Measurements from ENCODE around the gene GLE1.
A peak's percentile ranks its signal among the peaks of the same experiment; 100 is the strongest.

Gene GLE1, protein sequence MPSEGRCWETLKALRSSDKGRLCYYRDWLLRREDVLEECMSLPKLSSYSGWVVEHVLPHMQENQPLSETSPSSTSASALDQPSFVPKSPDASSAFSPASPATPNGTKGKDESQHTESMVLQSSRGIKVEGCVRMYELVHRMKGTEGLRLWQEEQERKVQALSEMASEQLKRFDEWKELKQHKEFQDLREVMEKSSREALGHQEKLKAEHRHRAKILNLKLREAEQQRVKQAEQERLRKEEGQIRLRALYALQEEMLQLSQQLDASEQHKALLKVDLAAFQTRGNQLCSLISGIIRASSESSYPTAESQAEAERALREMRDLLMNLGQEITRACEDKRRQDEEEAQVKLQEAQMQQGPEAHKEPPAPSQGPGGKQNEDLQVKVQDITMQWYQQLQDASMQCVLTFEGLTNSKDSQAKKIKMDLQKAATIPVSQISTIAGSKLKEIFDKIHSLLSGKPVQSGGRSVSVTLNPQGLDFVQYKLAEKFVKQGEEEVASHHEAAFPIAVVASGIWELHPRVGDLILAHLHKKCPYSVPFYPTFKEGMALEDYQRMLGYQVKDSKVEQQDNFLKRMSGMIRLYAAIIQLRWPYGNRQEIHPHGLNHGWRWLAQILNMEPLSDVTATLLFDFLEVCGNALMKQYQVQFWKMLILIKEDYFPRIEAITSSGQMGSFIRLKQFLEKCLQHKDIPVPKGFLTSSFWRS
- total RNA-seq: 70.7 to 76.3 reads per million in 2 experiments

DNA sequence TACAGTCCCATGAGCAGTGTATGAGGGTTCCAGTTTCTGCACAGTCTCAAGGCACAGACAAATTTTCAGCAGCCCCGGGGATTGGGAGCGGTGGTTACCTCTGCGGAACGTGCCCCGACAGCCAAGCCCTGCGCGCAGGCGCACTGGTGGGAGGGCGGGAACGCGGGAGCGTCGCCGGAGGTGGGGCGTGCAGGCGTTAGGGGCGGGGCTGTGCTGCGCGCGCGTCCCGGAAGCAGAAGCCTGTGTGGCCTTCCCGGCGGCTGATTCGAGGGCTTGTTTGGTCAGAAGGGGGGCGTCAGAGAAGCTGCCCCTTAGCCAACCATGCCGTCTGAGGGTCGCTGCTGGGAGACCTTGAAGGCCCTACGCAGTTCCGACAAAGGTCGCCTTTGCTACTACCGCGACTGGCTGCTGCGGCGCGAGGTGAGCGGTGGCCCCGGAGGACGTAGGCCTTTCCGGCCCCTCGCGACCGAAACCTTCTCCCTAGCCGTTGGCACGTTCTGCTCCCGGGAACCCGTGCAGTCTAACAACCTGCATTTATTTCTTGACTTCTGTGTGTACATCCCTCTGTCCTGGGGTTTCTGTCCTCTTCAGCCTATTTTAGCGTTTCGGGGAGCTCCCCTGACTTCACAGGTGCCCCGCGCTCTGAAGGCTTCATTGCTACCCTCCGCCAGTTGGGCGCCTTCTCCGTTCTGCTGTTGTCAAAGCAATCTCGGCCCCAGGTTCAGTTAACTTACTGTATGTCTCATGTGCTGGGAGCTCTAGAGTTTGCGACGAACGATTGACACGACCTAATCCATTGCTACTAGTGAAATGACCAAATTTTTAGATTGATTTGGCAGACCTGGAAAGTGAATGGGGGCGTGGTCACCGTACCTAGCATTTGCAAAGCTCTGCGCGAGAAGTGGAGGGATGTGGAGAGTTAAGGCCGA is at the start of gene GLE1:
TSS of gene GLE1 (plus strand) at position 235 of the 929 bp plus-strand sequence. CDS start at position 322, 87 bp downstream.
- DNase-seq (ENCODE audit: low read depth): peak; percentile 96

DNA sequence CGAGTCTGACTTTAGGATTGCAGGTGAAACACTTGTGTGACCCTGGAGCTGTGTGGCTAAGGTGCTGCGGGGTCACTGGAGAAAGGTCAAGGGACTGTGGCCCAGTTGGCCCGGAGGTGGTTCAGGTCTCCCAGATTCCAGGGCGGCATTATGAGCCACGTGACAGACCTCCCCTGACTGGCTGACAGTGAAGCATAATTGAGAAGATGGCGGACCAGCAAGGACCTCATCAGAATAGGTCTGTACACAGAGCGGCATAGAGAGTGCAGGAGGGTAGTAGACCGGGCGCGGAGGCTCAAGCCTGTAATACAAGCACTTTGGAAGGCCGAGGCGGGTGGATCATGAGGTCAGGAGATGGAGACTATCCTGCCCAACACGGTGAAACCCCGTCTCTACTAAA is 49.5 kb upstream of the GLE1 start:
- no peak for DNase-seq (ENCODE audit: low read depth)

DNA sequence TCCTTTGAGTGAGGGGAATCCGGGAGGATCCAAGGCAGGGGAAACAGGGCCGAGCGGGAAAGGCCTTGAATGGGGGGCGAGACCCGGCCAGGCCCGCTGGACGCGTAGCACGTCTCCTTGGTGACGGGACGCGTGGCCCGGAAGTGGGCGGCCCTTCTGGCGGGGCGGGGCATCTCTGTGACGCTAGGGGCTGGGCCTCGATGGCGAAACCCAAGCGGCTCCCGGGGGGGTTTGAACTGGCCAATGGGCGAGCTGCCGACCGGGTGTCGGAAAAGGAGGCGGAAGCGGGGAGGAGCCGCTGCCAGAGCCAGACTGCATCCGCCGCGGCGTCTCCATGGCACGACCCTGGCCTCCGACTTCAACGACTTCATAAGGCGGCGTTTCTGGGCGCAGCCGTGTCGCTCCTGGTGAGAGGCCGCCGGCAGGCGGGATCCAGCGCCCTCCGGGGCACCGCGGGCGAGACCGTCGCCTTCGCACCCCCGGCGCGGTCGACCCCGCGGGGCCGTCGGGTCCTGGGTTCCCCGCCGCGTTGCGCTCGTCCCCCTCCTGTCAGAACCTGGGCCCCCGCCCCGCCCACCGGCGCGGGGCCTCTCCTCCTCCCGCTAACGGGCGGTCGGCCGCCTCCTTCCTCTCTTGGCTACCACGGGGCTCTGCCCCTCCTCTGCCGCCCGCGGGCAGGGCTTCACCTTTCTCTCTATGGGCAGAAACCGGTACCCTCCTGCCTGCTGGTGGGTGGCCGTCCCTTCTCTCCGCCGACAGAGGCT is 48.5 kb upstream of the GLE1 start, which contains the start of gene ODF2:
TSS of gene ODF2 (plus strand) at position 158 of the 764 bp plus-strand sequence. CDS start at position 244, 86 bp downstream.
- peak; percentile 99 for DNase-seq (ENCODE audit: low read depth)

DNA sequence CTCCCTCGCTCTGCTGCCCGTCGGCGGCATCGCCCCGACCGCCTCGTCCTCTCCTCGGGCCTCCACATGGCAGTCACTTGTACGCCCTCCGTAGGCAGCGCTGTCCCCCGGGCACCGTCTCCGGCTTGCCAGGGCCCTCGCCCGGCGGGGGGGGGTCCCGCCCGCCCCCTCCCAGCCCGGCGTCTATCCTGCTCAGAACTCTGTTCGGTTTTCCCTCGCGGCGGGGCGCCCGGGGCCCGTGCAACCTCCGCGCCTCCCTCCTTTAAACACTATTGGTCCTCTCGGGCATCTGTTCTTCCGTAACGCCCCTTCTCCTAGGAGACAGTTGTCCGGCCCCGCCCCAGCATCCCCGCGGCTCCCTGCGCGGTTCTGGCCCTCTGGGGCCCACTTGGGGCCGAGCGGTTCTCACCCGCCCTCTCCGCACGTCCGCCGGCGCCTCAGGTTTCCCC is 47.9 kb upstream of the GLE1 start:
- DNase-seq (ENCODE audit: low read depth): peak; percentile 52

DNA sequence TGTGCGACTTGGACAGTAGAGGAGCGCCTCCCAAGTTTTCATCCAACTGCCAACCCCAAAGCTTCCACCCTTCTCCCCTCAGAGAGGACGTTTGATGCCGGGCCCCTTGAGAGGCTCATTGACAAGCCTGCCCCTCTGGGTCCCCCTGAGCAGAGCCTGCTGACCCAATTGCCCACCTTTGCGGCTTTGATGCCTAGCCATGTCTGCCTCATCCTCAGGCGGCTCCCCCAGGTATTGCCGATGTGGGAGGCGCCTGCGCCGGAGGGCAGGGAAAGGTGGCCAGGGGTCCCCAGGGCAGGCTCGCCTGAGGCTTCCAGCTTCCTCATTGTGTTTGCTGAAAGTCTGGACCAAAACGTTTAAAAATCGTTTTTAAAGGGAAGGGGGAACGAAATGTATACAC is 47.3 kb upstream of the GLE1 start:
- DNase-seq (ENCODE audit: low read depth): no peak

DNA sequence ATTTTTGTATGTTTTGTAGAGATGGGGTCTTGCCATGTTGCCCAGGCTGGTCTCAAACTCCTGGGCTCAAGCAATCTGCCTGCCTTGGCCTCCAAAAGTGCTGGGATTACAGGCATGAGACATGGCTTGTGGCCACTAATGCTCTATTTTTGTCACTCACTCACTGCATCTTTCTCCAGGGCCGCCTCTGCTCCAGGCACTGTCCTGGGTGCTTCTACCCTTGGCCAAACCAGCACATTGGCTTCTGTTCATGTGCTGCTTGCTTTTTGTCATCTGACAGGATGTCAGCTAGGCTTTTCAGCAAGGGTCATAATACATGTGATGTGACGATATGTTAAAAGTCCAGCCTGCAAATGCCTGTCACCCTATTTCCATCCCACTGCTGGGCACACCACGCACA is 45.5 kb upstream of the GLE1 start:
- no peak for DNase-seq (ENCODE audit: low read depth)

DNA sequence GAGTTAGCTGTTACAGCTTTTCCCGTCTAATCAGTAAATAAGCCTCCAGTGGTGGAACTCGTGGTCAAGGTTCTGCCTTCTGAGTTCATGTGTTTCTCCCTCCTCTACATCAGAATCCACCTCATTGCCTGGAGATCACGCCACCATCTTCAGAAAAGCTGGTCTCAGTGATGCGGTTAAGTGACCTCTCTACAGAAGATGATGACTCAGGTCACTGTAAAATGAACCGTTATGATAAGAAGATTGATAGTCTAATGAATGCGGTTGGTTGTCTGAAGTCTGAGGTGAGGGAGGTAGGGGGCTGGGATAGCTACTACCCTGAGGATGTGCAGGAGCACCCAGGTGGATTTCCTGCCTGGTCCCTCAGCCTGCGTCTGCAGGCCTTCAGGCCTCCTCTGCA is 35.4 kb upstream of the GLE1 start:
- DNase-seq (ENCODE audit: low read depth): no peak

DNA sequence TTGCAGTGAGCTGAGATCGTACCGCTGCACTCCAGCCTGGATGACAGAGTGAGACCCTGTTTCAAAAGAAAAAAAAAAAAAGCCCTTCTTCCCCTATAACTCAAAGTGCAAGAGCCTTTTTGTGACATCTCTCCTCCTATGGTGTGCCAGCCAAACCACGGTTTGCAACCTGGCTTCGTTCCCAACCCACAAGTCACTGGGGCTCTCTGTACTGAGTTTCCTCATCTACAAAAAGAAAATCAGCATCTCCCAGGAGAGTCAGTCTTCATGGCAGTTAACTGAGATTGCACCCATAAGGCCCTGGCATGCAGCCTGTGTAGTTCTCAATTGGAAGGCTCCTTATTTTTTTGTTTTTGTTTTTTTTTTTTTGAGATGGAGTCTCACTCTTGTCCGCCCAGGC is 34.0 kb upstream of the GLE1 start:
- DNase-seq (ENCODE audit: low read depth): no peak

DNA sequence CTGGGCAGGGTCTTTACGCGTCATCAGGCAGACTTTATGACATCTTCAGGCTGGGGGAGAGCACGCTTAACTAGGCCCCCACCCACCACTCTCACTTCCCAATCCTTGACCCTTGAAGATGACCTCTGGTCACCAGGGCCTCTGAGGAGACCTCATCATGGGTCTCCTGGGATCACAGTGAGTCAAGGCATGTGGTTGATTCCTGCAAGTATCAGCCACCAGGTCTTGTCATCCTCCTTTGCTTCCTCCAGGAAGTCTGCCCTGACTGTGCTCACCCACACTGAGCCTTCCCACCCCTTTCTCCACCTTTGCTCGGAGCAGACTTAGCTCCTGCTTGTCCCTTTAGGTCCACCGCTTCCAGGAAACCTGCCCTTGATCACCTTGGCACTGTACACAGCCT is 31.4 kb upstream of the GLE1 start:
- DNase-seq (ENCODE audit: low read depth): no peak

DNA sequence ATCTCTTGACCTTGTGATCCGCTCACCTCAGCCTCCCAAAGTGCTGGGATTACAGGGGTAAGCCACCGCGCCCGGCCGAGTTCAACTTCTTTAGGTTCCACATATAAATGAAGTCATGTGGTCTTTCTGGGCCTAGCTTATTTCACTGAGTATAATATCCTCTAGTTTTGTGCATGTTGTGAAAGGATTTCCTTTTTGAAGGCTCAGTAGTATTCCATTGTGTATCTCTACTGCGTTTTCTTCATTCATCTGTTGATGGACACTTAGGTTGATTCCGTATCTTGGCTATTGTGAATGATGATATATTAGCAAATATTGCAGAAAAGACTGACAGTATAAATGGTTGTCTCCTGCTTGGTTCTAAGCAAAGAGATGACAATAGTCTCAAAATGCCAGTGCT is 28.7 kb upstream of the GLE1 start:
- DNase-seq (ENCODE audit: low read depth): no peak

DNA sequence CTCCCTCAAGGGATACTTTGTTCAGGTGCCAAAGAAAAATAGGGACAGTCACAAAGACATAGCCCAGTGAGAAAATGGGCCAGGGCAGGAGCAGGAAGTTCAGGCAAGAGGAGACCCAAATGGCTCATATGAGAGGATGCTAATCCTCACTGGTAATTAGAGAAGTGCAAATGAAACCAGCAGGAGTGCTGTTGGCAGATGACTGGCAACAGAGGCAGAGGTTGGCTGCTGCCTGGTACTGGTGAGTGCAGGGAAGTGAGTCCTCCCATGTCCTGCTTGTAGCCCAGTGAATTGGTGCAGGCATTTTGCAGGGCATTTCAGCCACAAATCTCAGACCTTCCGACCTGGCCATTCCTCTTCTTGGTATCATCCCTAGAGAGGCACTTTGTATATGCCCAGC is 25.3 kb upstream of the GLE1 start:
- no peak for DNase-seq (ENCODE audit: low read depth)

DNA sequence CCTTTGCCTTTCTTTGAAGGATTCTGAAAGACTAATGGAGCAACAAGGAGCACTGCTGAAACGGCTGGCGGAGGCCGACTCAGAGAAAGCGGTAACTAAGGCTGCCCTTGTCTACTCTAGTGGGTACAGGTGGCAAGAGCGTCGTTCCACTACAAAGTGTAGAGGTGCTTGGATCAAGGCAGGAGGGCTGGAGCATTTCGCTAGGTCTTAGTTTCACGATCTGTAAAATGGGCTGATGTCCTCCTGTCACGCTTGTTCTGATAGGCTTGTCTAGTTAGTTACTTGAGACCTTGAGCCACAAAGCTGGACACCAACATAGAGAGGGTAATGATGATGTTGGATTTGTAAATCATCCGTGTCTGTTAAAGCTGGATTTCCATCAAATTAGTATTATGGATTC is 23.0 kb upstream of the GLE1 start:
- no peak for DNase-seq (ENCODE audit: low read depth)

DNA sequence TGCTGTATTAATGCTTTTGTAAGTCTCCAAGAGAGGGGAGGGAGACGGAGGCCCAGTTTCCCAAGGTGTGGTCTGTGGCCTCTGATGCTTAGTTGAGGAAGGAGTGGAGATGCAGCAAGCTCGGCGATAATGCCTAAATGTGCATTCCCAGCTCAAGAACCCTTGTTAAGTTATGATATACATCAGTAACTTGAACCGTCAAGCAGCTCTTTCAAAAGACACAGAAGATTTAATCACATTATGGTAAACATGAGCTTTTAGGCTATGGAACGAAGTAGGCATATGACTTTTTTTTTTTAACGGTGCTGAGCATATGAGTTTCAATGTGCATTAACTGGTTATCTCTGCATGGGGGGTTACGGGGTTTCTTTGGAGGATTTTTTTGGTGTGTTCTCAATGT is 22.3 kb upstream of the GLE1 start:
- no peak for DNase-seq (ENCODE audit: low read depth)

DNA sequence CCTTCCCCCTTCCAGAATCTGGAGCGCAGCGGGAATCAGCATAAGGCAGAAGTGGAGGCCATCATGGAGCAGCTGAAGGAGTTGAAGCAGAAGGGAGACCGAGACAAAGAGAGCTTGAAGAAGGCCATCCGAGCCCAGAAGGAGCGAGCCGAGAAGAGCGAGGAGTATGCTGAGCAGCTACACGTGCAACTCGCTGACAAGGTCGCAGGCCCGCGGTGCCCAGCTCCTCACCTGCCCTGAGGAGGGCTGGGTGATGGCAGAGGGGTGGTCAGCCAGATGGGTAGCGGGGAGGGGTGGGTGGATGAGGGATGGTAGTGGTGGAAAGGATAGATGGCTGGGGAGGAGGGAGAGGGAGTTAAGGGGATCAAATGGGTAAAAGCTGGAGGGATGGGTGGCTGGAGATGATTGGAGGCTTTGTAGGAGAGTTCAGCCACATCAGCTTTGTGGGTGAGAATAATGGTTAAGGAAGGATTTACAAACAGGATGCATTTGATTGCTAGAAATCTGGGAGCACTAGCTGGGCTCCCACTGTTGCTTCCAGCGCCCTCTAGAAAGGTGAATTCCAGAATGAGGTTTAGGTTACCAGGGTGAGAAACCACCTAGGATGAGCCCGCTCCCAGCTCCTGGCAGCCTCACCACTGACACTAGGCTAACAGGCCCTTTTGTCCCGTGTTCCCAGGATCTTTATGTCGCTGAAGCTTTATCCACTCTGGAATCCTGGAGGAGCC is 19.7 kb upstream of the GLE1 start:
- DNase-seq (ENCODE audit: low read depth): no peak

DNA sequence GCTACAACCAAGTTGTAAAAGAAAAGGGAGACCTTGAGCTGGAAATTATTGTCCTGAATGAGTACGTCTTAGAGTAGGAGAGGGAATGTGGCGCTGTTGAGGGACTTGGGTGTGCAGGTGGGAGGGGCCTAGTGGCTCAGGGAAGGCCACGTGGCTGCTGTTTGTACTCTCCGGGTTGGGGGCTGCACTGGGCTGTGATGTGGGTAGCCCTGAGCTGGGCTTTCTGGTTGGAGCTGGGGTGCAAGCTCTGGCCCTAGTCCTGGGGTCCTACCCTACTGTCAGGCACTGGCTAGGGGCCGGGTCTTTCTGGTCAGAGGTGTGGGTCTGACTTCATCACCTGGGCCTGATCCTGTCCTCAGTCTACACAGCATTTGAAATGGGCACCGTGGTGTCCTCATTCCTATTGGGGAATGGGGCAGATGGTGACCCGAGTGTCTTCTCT is 19.1 kb upstream of the GLE1 start:
- DNase-seq (ENCODE audit: low read depth): no peak

DNA sequence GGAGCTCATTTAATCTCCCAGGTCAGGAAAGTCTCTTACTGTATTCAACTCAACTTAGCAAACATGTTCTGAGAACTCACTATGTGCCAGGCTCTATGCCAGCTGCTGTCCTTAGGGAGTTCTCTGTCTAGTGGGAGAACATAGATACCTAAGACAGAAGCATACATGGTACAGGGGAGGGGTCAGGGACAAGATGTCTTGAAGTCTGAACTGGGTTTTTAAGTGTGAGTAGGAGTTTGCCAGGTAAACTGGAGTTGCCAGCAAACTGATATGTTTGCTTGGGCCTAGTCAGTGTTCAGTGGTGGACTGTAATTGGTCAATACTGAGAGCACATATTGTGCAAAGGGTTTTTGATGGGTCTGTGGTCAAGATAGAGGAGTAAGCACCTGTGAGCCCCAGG is 18.3 kb upstream of the GLE1 start:
- no peak for DNase-seq (ENCODE audit: low read depth)

DNA sequence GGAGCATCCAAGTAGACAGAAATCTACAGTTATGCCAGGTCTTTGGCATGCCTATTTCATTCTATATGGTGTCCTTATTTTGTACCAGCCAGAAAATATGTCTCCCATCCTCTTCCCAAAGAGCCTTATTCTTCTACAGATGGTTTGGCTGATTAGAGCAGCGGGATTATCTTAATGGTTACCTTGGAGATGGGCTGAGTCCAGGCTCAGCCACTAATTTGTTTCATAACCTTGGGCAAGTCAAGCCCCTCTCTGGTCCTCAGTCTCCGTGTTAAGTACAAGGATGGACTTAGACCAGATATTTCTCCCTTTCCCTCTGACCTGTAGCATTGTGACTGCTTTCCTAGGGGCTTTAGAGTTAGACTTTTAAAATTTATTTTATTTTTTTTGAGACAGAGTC is 11.1 kb upstream of the GLE1 start:
- no peak for DNase-seq (ENCODE audit: low read depth)

DNA sequence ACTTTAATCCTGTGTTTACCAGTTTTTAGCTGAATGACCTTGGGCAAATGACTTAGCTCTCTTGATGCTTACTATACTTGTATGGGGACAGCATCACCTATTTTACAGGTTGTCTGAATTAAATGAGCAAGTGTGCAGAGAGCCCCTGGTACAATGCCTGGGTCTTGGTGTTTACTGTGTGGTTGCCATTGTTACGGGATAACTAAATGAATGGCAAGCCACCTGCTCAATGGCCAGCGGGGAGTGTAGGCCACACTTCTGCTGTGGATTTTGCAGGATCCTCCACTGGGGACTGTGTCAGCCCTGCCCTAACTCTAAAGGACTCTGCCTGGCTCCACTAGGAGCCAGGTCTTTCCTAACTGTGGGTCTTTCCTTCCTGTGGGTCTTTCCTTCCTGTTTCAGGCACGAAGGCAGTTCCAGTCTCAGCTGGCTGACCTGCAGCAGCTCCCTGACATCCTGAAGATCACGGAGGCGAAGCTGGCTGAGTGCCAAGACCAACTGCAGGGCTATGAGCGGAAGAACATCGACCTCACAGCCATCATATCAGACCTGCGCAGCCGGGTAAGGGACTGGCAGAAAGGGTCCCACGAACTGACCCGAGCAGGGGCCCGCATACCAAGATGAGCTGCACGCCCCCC is 10.3 kb upstream of the GLE1 start:
- no peak for DNase-seq (ENCODE audit: low read depth)

DNA sequence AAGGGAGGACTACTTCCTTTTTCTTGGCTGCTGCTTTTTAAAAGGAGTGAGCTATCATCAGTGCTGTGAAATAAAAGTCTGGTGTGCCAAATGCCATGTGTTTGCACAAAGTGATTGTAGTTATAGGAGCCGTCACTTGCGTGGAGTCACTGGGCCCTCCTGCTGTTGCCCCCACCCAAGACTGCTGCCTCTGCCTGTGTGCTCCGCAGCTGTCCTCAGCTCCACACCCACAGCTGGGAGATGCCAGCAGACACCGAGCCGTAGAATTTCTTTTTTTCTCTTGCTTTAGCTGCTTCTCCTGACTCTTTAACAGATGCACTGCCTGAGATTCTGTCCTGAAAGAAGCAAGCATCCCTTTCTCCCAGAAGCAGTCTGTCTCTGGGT is 9.8 kb upstream of the GLE1 start:
- DNase-seq (ENCODE audit: low read depth): no peak

DNA sequence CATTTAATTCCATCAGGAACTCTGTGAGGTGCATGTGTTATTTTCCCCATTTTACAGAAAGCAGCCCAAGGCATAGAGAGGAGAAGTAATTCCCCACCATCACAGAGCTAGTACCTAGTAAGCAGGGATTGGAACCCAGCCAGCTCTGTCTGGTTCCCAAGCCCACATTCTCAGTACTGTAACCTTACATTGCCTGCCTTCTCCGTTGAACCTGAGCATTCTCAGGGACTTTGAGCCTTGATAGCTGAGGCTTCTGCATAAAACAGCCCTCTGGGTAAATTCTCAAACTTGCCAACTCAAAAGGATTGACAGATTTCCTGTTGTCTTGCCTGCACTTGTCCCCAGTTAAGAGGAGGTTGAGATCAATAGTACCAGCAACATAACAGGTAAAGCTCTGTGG is 9.2 kb upstream of the GLE1 start:
- no peak for DNase-seq (ENCODE audit: low read depth)

All from T follicular helper cell (primary cell).